ENCODE measurements around the gene OR7A10.
"Not testable (repeated sequence)": the region's sequence is repeated elsewhere in the genome, so short reads cannot be mapped to it uniquely, and the experiment has no call there.

The OR7A10 gene

GRCh38 chr19:14792250-14792649 lies 56.5 kb downstream of the OR7A10 start:
- DNase-seq = not testable (repeated sequence)

Data from stimulated activated CD4-positive, alpha-beta T cell treated with anti-CD3 and anti-CD28 coated beads, Interleukin-4, amount 100 ng/mL, for 4 hours (primary cell).